Measurements from ENCODE around the gene FAM162A. TPM values are rescaled to one million over a fixed set of nuclear protein-coding genes. Genes with fewer than 3 reads are reported as not detected.

The FAM162A gene
- total and polyA plus RNA-seq, 4 donors = 19.2 to 111 (median 32.5) TPM

- TF ChIP-seq CTCF (IDR thresholded peaks at IDR 0.05; ENCODE audit: control extremely low read depth, extremely low read depth) = no peak
- 21 to 24% methylated on average over 10 of the region's 10 CpGs for WGBS, 2 donors
- Histone ChIP-seq H3K27me3 (ENCODE audit: control insufficient read depth in 3 of 3, insufficient read depth in 3 of 3, low read length in 2 of 3) (no peaks in the 10 kb centered on the region), H3K4me1 (ENCODE audit: control insufficient read depth in 5 of 5, insufficient read depth in 5 of 5, low read length in 5 of 5) (peaks cover 4 to 24% (median 11%) of the 10 kb centered on the region in 5 donors), H3K36me3 (ENCODE audit: control insufficient read depth in 4 of 4, insufficient read depth in 4 of 4, low read length in 4 of 4) (peaks cover 0 to 6% (median 4%) of the 10 kb centered on the region in 4 donors), H3K9me3 (ENCODE audit: control insufficient read depth in 4 of 4, insufficient read depth in 3 of 4, low read length in 3 of 4) (no peaks in the 10 kb centered on the region), H3K4me3 (peak overlapping the region; percentile 51), H3K9ac (ENCODE audit: insufficient read depth in 1 of 2, low read length in 2 of 2) (peak overlapping the region; percentile 90 to 100), H3K27ac (ENCODE audit: low read depth in 1 of 2, low read length in 1 of 2) (peak overlapping the region; percentile 55 to 92)
- DNase-seq = peak; percentile 52 to 65 (median 55)
- peak; percentile 36 for ATAC-seq (ENCODE audit: insufficient read depth, low FRiP score)
Measured at GRCh38 chr3:122415104-122415744, 31.2 kb downstream of the FAM162A start.

- no peaks in the 10 kb centered on the region for H3K27me3 ChIP-seq (ENCODE audit: control insufficient read depth in 3 of 3, insufficient read depth in 3 of 3, low read length in 2 of 3)
- peak within 1 kb of the TSS; percentile 85 to 92 for H3K27ac ChIP-seq (ENCODE audit: low read depth in 1 of 2, low read length in 1 of 2)
- no peak for TF ChIP-seq CTCF (IDR thresholded peaks at IDR 0.05; ENCODE audit: control extremely low read depth, extremely low read depth)
- WGBS, 2 donors = 0% methylated on average over 48 of the region's 48 CpGs
- no peaks in the 10 kb centered on the region for H3K9me3 ChIP-seq (ENCODE audit: control insufficient read depth in 4 of 4, insufficient read depth in 3 of 4, low read length in 3 of 4)
- H3K4me1 ChIP-seq (ENCODE audit: control insufficient read depth in 5 of 5, insufficient read depth in 5 of 5, low read length in 5 of 5) = peaks cover 4 to 24% (median 11%) of the 10 kb centered on the region in 5 donors
- ATAC-seq (ENCODE audit: insufficient read depth, low FRiP score) (peak; percentile 93), DNase-seq (peak; percentile 99)
- peak within 1 kb of the TSS; percentile 90 to 100 for H3K9ac ChIP-seq (ENCODE audit: insufficient read depth in 1 of 2, low read length in 2 of 2)
- H3K4me3 ChIP-seq = peak within 1 kb of the TSS; percentile 51
- peaks cover 0 to 5% (median 4%) of the 10 kb centered on the region in 4 donors for H3K36me3 ChIP-seq (ENCODE audit: control insufficient read depth in 4 of 4, insufficient read depth in 4 of 4, low read length in 4 of 4)
Measured at GRCh38 chr3:122415762-122416654, 32.0 kb downstream of the FAM162A start, which contains the start of gene WDR5B. Gene WDR5B (minus strand): TSS chr3:122416062. CDS start chr3:122415528, 534 bp downstream.

- Histone ChIP-seq H3K4me1 (ENCODE audit: control insufficient read depth in 5 of 5, insufficient read depth in 5 of 5, low read length in 5 of 5) (peaks cover 4 to 24% (median 11%) of the 10 kb centered on the region in 5 donors), H3K4me3 (no peak overlapping the region), H3K9me3 (ENCODE audit: control insufficient read depth in 4 of 4, insufficient read depth in 3 of 4, low read length in 3 of 4) (no peaks in the 10 kb centered on the region), H3K27ac (ENCODE audit: low read depth in 1 of 2, low read length in 1 of 2) (peak overlapping the region in 1 of 2 donors; percentile 27), H3K9ac (ENCODE audit: insufficient read depth in 1 of 2, low read length in 2 of 2) (peak overlapping the region; percentile 88 to 100), H3K27me3 (ENCODE audit: control insufficient read depth in 3 of 3, insufficient read depth in 3 of 3, low read length in 2 of 3) (no peaks in the 10 kb centered on the region), H3K36me3 (ENCODE audit: control insufficient read depth in 4 of 4, insufficient read depth in 4 of 4, low read length in 4 of 4) (peaks cover 0 to 5% (median 4%) of the 10 kb centered on the region in 4 donors)
- DNase-seq = peak in 1 of 3 donors; percentile 9
- ATAC-seq (ENCODE audit: insufficient read depth, low FRiP score) = no peak
- no peak for TF ChIP-seq CTCF (IDR thresholded peaks at IDR 0.05; ENCODE audit: control extremely low read depth, extremely low read depth)
- 50 to 59% methylated on average over 14 of the region's 14 CpGs for WGBS, 2 donors
Measured at GRCh38 chr3:122416966-122417365, 33.0 kb downstream of the FAM162A start.

Data from lung (tissue), 12 donors.